Measurements from ENCODE around the gene CLDN9. TPM values are rescaled to one million over a fixed set of nuclear protein-coding genes. Genes with fewer than 3 reads are reported as not detected.
A peak's percentile ranks its signal among the peaks of the same experiment; 100 is the strongest.

Gene CLDN9
- polyA plus RNA-seq, 4 donors: 2.2 to 4.8 (median 2.9) TPM

DNA sequence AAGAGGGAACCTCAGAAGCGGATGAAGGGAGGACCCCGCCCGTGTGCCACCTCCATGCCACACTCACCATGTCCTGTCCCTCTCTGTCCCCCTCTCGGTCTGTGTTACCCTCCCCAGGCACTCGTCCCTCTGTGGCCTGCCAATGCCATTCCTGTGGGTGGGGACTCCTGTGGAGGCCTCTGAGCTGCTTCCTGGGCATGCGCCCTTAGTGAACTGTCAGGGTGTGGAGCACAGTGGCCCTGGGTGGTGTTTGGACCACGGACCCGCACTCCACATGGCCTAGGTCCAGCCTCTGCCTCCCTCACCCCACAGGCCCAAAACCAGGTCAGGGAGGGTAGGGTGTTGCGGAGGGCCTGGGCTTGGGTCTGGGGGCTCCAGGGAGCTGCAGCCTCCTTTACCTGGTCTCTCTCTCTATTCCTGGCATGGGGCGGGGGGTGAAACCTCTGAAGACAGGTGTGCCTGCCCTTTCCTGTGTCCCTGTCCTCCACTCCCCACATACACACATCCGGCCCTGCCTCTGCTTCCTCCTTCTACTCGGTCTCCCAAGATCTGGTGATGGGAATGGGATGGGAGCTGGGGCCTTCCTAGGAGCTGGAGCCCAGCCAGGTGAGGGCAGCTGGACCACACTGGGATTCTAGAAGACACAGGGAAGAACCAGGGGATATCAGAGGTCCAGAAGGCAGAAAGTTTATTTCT is 21.0 kb upstream of the CLDN9 start:
- DNase-seq (ENCODE audit: low read depth in 4 of 4, low spot score in 2 of 4): no peak

DNA sequence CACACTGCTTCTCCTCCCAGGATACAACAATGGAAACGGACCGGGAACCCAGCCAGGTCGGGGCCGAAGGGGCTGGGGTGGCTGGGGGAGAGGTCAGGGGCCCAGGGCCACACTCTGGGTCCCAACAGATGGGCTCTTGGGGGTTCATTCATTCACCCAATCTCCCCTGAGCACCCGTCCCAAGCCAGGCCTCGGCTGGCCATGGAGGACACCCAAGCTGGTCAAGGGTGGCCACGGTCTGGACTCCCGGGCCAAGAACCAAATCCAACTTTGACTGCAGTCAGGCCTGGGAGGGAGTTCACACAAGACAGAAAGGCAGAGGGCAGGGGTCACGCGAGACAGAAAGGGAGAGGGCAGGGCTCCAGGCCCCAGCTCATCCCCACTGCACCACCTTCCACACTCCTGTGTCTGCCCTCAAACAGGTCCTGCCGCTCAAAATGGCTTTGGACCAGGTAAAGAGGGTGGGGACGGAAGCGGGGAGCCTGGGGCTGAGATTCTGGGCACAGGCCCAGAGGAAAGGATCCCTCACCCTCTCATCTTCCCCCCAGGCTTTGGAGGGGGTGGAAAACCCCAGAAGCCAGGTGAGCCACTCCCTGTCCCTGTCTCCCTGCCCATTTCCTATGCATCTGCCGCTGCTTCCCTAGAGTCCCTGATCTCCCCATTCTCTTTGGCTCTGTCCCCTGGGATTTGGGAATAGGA is 20.2 kb upstream of the CLDN9 start:
- DNase-seq (ENCODE audit: low read depth in 4 of 4, low spot score in 2 of 4): no peak

DNA sequence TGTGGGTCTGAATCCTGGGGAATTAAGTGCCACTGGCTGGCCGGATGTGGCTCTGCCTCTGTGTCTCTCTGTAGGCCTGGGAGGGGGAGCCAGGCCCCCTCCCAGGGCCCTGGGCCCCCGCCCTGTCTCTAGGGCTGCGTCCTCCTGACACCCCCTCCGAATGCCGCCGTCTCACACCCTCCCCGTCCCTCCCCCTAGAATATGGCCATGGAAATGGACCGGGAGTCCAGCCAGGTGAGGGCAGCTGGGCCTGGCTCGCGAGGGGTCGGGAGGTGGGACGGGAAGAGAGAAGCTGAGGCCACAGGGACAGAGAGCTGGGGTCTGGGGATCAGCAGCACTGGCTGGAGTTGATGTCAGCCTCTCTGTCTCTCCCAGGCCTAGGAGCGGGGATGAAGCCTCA is 16.4 kb upstream of the CLDN9 start:
- no peak for DNase-seq (ENCODE audit: low read depth in 4 of 4, low spot score in 2 of 4)

DNA sequence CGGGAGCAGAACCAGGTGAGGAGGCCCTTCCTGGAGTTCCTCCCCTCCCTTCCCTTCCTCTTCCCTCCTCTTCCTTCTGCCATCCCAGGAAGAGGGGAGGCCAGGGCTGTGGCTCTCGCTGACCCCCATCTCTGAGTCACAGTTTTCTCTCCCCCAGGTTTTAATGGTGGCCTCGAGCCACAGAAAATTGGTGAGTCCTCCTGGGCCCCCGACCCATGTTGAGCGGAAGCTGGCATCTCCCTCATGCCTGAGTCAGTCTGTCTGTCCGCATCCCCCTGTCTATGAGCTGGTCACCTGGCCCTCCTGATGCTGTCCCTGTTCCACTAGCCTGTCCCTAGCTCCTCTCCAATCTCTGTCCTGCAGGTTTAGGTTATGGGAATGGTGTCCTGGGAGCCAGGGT is 12.8 kb upstream of the CLDN9 start:
- DNase-seq (ENCODE audit: low read depth in 4 of 4, low spot score in 2 of 4): no peak

DNA sequence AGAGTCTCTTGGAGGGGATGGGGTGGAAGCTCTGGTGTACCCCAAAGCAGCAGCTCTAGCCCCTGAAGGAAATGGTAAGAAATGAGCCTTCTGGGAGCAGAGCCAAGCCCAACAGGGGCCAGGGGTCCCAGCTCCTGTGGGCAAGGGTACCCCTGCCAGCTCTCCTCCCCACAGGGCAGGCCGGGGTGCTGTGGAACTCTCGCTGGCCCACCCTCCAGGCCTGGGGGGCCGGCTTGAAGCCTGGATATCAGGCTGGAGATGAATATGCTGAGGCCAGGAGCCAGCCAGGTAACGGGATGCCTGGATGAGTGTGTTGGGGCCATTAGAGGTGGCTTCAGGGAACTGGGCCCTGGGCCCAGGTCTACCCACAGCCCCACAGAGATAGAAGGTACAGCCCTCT is 12.2 kb upstream of the CLDN9 start:
- DNase-seq (ENCODE audit: low read depth in 4 of 4, low spot score in 2 of 4): no peak

DNA sequence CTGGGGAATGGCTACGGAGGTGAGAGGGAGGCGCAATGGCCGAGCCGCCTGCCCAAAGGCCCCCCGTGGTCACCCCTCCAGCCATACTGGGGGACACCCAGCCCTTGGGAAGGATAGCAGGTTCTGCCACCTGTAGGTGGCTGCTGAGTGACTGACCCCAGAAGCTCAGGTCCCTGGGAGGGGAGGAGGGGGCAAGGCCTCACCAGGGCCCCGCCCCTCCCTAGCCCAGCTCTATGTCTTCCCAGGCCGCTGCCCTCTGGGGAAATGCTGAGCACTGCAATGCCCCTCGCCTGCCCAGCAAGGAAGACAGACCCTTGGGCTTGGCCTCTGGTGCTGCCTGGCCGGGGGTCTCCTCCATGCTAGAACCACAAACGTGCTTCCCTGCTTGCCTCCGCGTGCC is 11.4 kb upstream of the CLDN9 start:
- no peak for DNase-seq (ENCODE audit: low read depth in 4 of 4, low spot score in 2 of 4)

DNA sequence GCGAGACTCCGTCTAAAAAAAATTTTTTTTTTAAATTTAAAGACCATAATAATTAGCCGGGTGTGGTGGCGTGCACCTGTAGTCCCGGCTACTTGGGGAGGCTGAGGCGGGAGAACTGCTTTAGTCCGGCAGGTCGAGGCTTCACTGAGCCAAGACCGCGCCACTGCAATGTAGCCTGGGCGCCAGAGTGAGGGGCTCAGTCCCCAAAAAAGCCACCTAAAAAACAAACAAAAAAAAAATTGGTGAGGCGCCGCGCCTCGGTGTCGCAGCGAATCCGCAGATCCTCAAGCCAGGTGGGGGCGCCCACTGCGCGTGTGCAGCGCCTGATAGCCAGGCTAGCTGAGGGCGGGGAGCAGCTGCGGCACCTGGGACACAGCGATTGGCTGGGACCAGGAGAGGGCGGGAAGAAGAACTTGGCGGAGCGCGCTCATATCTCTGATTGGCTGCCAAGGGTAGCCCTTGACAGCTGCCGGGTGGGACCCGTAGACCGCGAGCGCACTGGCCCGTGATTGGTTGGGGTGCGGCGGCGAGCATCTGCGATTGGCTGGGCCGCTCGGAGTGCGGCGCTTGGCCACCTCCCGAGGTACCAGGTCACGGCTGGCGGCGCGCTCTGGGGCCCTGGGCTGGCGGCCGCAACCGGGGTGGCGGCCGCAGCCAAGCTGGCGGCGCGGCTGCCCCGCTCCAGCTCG is 9.0 kb upstream of the CLDN9 start:
- DNase-seq (ENCODE audit: low read depth in 4 of 4, low spot score in 2 of 4): peak in 2 of 4 donors; percentile 92 to 94

DNA sequence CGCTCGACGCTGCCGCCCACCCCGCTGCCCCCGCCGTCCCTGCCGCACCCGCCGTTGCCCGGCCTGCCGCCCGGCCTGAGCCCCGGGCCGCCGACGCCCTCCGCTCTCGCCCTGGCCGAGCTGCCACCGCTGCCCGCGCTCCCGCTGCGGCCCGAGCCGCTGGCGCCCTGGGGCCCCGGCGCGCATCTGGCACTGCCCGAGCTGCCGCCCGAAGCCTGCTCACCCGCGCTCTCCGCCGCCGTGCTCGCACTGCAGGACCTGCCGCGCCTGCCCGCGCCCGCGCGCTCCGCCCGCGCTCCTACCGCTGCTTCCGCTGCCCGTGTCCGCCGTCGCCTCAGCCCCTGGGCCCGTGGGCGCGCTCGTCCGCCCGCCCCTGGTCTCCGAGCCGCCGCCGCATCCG is 8.4 kb upstream of the CLDN9 start:
- DNase-seq (ENCODE audit: low read depth in 4 of 4, low spot score in 2 of 4): no peak

DNA sequence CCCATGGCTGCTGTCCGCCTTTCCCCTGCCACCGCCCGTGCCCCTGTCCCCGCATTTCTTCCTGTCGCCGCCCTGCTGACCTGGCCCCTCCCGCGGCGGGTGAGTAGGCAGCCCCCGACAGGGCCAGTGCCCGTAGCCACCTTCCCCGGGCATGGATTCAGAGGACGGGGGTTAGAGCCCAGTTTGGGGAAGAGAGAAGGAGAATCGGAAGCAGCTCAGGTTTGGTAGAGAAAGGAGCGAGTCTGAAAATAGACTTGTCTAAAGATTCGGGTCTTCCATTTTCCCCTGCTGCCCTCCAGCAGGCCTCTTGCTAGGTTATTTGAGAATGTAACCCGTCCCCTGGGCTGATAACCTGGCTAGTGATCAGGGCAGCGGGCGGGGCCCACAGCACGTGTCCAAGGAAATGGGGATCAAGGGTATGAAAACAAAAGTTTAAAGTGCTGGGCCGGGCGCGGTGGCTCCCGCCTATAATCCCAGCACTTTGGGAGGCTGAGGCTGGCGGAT is 7.9 kb upstream of the CLDN9 start:
- no peak for DNase-seq (ENCODE audit: low read depth in 4 of 4, low spot score in 2 of 4)

DNA sequence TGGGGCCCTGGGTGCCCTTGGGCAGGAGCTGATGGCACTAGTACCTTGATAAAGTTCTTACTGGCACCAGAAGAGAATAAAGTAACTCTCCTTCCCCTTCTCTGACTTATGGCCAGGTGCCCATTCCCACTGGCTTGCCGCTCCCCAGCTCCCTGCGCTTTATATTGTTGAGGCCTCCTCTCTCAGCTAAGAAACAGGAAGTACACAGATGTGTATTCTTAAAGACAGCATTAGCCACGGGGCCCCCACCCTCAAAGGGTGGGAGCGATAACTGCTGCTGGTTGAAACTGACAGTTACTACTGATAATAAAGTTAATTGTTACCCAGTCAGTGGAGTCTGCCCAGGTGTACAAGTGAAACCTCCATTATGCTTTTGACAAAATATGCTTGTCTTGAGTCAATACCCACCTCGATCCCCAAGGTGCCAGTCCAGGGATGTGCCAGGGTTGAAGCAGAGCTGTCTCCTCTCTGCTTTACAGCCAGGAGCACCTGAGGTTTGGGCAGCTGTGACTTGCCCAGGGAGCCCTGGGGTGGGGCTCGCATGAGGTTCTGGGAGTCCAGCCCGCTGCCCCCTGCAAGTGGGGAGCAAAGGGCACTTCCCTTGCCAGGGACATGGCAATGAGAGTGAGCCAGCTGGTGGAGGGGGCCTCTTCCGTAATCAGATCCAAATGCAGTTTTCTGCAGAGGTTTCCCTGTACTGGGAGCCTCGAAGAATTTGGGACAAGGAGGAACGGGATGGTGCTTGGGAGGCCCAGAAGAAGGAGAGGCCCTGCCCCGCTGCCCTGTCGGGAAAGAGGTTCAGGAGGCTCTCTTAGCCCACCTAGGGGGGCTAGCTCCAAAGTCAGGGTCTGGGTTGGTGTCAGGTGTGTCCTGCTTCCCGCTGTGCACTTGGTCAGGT is 5.4 kb upstream of the CLDN9 start:
- DNase-seq (ENCODE audit: low read depth in 4 of 4, low spot score in 2 of 4): no peak

DNA sequence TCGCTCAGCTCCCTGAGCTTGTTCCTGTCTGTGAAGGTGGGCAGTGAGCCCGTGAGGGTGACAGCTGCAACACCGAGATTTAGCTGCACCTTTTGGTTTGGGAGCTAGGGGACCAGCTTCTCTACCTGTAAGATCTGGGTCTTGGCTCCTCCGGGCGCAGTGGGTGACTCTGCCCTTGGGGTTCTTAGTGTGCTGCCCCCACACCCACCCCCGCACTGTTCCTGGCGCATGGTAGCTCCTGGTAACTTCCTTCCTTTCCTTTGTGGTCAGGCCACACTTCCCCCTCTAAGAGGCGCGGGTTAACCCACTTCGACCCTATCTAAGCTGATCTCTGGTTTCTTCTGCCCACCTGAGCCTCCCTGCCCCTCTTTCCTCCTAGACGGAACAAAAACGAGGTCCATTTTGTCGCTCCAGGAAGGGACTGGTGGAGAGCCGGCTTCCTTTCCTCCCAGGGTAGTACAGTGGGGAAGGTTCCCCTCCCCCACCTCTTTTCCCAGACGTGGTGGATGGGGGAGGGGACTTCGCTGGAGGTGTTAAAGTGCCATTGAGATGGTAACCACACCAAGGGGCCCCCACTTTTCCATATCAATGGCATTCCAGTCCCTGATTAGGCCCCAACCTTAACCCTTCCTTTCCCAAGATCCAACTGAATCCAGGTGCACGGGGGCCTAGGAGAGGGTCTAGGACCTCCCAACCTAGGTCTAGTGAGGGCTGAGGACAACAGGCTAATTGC is 4.6 kb upstream of the CLDN9 start:
- DNase-seq (ENCODE audit: low read depth in 4 of 4, low spot score in 2 of 4): no peak

DNA sequence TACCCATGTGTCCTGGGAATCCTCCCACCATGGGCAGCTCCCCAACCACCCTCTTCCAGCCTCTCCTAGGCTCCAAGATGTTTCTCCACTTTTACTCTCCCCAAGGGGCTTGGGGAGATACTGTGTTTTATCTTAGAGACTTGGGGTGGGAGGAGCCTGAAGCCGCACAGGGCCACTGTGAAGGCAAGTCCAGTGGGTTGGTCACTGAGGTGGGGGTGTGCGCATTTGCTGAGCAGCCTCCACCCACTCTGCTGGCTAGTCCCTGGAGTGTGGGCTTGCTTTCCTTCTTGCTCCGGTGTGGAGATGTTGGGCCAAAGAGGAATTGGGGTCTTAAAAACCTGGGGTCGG is 4.1 kb upstream of the CLDN9 start:
- no peak for DNase-seq (ENCODE audit: low read depth in 4 of 4, low spot score in 2 of 4)

DNA sequence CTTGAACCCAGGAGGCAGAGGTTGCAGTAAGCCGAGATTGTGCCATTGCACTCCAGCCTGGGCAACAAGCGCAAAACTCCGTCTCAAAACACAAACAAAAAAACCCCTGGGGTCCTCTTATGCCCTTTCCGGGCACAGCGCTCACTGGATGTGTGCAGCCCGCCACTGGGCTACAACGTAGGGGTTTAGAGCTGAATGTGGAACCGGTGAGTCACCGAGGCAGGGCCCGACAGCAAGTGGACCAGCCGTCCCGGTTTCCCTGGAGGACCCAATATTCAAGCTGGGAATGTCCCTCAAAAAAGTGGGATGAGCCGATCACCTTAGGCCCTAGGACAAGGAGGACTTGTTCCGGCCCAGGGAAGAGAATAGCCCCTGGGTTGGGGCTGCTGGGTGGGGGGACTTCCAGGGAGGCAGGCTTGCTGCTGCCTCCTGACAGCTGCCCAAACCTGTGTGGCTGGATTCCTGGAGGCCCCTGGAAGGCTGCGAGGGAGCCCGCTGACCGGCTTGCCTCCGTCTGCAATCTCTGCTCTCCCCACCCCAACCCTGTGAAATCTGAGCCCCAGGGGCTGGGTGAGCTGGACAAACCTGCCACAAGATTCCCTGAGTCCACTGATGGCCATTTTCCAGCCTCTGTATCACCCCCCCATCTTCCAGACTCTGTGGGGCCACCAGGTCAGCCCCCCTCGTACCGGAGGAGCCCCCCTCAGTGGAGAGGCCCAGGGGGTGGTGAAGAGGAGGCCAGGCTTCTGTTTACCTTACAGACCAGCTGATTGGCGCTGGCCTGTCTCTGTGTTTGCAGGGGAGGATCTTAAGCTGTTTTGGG is 2.9 kb upstream of the CLDN9 start:
- DNase-seq (ENCODE audit: low read depth in 4 of 4, low spot score in 2 of 4): no peak

DNA sequence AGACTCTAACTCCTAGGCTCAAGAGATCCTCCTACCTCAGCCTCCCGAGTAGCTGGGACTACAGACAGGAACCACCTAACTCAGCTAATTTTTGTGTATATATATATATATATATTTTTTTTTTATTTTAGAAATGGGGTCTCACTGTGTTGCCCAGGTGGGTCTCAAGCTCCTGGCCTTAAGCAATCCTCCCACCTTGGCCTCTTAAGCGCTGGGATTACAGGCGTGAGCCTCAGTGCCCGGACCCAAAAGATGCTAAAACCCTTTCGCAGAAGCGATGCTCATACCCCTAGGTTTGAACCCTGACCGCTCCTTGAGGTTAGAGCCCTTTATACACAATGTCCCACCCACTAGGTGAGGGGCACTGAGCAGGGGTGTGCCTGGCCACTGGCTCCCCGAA is 2.2 kb upstream of the CLDN9 start:
- DNase-seq (ENCODE audit: low read depth in 4 of 4, low spot score in 2 of 4): no peak

DNA sequence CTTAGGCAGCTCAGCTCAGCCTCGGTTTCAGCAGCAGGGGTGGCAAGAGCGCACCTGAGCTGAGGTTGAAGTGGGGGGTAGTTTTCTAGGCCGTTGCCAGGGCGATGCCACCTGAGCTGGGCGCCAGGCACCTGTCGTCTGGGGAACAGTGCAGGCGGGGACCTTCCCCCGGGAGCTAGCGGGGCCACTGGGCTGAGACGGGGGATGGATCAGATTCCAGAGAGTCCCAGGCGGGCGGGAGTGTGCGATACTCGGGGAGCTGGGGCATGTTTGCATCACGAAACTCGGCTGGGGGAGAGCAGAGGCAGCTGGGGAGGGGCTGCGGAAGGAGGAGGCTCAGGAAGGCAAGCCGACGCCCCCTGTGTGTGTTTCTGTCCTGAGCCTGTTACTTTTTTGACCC is 477 bp upstream of the CLDN9 start:
- DNase-seq (ENCODE audit: low read depth in 4 of 4, low spot score in 2 of 4): no peak

DNA sequence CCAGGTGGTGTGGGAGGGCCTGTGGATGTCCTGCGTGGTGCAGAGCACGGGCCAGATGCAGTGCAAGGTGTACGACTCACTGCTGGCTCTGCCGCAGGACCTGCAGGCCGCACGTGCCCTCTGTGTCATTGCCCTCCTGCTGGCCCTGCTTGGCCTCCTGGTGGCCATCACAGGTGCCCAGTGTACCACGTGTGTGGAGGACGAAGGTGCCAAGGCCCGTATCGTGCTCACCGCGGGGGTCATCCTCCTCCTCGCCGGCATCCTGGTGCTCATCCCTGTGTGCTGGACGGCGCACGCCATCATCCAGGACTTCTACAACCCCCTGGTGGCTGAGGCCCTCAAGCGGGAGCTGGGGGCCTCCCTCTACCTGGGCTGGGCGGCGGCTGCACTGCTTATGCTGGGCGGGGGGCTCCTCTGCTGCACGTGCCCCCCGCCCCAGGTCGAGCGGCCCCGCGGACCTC is 798 bp downstream of the CLDN9 start:
- DNase-seq (ENCODE audit: low read depth in 4 of 4, low spot score in 2 of 4): no peak

DNA sequence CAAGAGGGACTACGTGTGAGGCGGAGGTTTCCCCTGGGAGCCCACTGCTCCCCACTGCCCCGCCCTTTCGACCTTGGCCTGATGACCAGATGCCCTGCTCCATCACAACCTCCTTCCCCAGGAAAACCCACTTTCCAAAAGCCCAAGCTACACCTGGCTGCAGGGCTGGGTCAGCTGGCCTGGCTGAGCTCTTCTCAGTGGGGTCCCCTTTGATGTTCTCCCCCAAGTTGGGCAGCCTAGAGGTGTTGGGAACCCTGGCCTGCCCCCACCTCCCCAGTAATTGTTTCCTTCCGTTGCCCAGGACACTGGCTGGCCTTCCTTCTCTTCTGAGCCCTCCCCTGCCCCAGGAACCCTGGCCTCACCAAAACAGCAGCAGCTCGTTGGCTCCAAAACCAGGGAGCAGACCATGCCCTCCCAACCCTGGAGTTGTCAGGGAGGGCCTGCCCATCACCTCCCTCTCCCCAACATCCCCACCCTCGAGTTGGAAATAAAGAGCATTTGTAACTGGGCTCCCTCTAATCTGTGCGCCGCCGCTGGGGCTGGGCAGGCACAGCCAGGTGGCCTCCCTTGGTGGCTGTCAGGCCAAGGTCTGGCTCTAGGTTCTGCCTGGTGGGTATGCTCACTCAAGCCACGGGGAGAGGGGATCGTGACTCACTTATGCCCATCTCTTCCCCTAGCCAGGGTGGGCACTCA is 1.4 kb downstream of the CLDN9 start:
- no peak for DNase-seq (ENCODE audit: low read depth in 4 of 4, low spot score in 2 of 4)

DNA sequence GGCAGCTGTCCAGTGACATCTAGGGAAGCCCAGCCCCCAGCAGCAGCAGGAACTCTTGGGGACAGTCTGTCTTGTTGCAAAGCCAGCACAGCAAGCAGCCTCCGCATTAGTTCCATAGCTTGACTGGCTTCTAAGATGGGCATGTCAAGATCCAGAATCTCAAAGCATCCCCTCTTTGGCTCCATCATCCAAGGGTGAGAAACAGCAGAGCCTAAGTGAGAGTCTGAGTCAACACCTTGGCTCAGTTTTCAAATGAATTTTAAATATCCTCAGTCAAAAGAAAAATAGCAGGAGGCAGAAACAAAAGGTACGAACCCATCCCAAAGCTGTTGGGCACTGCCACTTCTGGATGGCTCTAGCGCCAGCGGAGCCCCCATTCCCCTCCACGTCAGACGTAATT is 2.2 kb downstream of the CLDN9 start:
- no peak for DNase-seq (ENCODE audit: low read depth in 4 of 4, low spot score in 2 of 4)
